GM10266 (cell line): ENCODE data around the gene NIM1K.
"Not testable (repeated sequence)": the region's sequence is repeated elsewhere in the genome, so short reads cannot be mapped to it uniquely, and the experiment has no call there.

Source experiments
- DNase-seq: peaks from one replicate; pipeline ENCODE4 v3.0.0; 2012; ENCODE audit errors: extremely low spot score
- CTCF ChIP-seq: IDR thresholded peaks from 2 replicates; pipeline ENCODE4 v1.5.1; 2012; ENCODE audit warnings: mild to moderate bottlenecking, low read depth; ENCODE audit not compliant: control insufficient read depth, insufficient read depth; ENCODE audit errors: missing control alignments

The NIM1K gene

GRCh38 chr5:43313854-43314457, 121.9 kb downstream of the NIM1K start:
- no peak for TF ChIP-seq CTCF

GRCh38 chr5:43314724-43315123, 122.7 kb downstream of the NIM1K start:
- no peak for DNase-seq
- no peak for TF ChIP-seq CTCF

More at GRCh38 chr5:43313854-43314457, 121.9 kb downstream of the NIM1K start:
- DNase-seq: no peak

GRCh38 chr5:43315263-43315662, 123.2 kb downstream of the NIM1K start:
- no peak for DNase-seq
- no peak for TF ChIP-seq CTCF

GRCh38 chr5:43315682-43316081, 123.7 kb downstream of the NIM1K start:
- TF ChIP-seq CTCF: no peak
- no peak for DNase-seq

GRCh38 chr5:43316421-43316820, 124.4 kb downstream of the NIM1K start:
- DNase-seq: no peak
- TF ChIP-seq CTCF: no peak

- no peak for DNase-seq
- no peak for TF ChIP-seq CTCF
Observed at GRCh38 chr5:43320846-43321245, 128.8 kb downstream of the NIM1K start.

- DNase-seq: not testable (repeated sequence)
Observed at GRCh38 chr5:43323488-43323887, 131.5 kb downstream of the NIM1K start.

GRCh38 chr5:43325624-43326023, 133.6 kb downstream of the NIM1K start:
- not testable (repeated sequence) for DNase-seq
